Neural cell (in vitro differentiated cells): ENCODE data around the gene VIPR1. TPM values are rescaled to one million over a fixed set of nuclear protein-coding genes. Genes with fewer than 3 reads are reported as not detected.

Source experiments
- H2AFZ ChIP-seq: fragments of 200-600, 300-800 bp; sonication (generic), shearing (Covaris generic); 2 replicates; pipeline ENCODE4 v1.6.0; 2014; ENCODE audit warnings: low read depth, mild to moderate bottlenecking, antibody characterized with exemption, low read length, moderate library complexity
- H3F3A ChIP-seq: fragments of 200-600 bp; shearing (Covaris generic); 2 replicates; pipeline ENCODE4 v1.6.1; 2016; ENCODE audit warnings: mild to moderate bottlenecking, moderate library complexity, mixed read lengths, antibody characterized with exemption, low read length; ENCODE audit not compliant: insufficient read depth, poor library complexity, severe bottlenecking
- H3K27ac ChIP-seq: fragments of 200-600, 300-800 bp; sonication (generic), shearing (Covaris generic); 2 replicates; pipeline ENCODE4 v1.5.1; 2014; ENCODE audit warnings: mild to moderate bottlenecking, low read length, moderate library complexity
- H3K27me3 ChIP-seq: fragments of 300-800, 200-600 bp; sonication (generic), shearing (Covaris generic); 2 replicates; pipeline ENCODE4 v1.6.0; 2014; ENCODE audit warnings: mild to moderate bottlenecking, low read depth, low read length, moderate library complexity; ENCODE audit not compliant: insufficient read depth
- H3K36me3 ChIP-seq: fragments of 300-800, 200-600 bp; sonication (generic), shearing (Covaris generic); 2 replicates; pipeline ENCODE4 v1.5.1; 2014; ENCODE audit warnings: mild to moderate bottlenecking, antibody characterized with exemption, low read length, moderate library complexity; ENCODE audit not compliant: insufficient read depth
- H3K4me2 ChIP-seq: fragments of 300-800, 200-600 bp; sonication (generic), shearing (Covaris generic); 2 replicates; pipeline ENCODE4 v1.6.0; 2014; ENCODE audit warnings: mild to moderate bottlenecking, low read length
- H3K4me3 ChIP-seq: fragments of 300-800, 200-600 bp; sonication (generic), shearing (Covaris generic); 2 replicates; pipeline ENCODE4 v1.5.1; 2014; ENCODE audit warnings: mild to moderate bottlenecking, low read length, moderate library complexity
- H3K79me2 ChIP-seq: fragments of 200-600 bp; shearing (Covaris generic); replicated peaks from 2 replicates; pipeline ENCODE4 v1.6.0; 2014; ENCODE audit warnings: mild to moderate bottlenecking, low read length, moderate library complexity; ENCODE audit not compliant: insufficient read depth
- H3K9ac ChIP-seq: fragments of 300-800, 200-600 bp; sonication (generic), shearing (Covaris generic); 2 replicates; pipeline ENCODE4 v1.6.1; 2016; ENCODE audit warnings: mild to moderate bottlenecking, low read length, mixed read lengths
- H3K9me2 ChIP-seq: fragments of 200-600 bp; shearing (Covaris generic); 2 replicates; pipeline ENCODE4 v1.6.1; 2016; ENCODE audit warnings: mild to moderate bottlenecking, low read length, mixed read lengths; ENCODE audit not compliant: insufficient read depth
- H3K9me3 ChIP-seq: fragments of 200-600, 300-800 bp; sonication (generic), shearing (Covaris generic); 2 replicates; pipeline ENCODE4 v1.6.1; 2016; ENCODE audit warnings: mild to moderate bottlenecking, mixed run types, low read length, moderate library complexity, mixed read lengths
- H4K20me1 ChIP-seq: fragments of 200-600 bp; shearing (Covaris generic); 2 replicates; pipeline ENCODE4 v1.6.1; 2016; ENCODE audit warnings: mild to moderate bottlenecking, mixed run types; ENCODE audit not compliant: insufficient read depth
- EP300 ChIP-seq: fragments of 450-650 bp; conservative IDR thresholded peaks from 2 replicates; pipeline ENCODE4 v1.6.1; 2014; ENCODE audit warnings: antibody characterized with exemption, mild to moderate bottlenecking, moderate library complexity; ENCODE audit not compliant: poor library complexity, severe bottlenecking
- EZH2 ChIP-seq: fragments of 200-600, 300-800 bp; shearing (Covaris generic), sonication (generic); IDR thresholded peaks from 2 replicates; pipeline ENCODE4 v1.6.1; 2014; ENCODE audit warnings: antibody characterized with exemption, low read length, borderline replicate concordance, mild to moderate bottlenecking; ENCODE audit not compliant: insufficient read depth, poor library complexity, severe bottlenecking
- MXI1 ChIP-seq: fragments of 450-650 bp; conservative IDR thresholded peaks from 2 replicates; pipeline ENCODE4 v1.6.1; 2014; ENCODE audit warnings: antibody characterized with exemption, mild to moderate bottlenecking; ENCODE audit not compliant: poor library complexity, severe bottlenecking
- POLR2AphosphoS5 ChIP-seq: IDR thresholded peaks from 2 replicates; pipeline ENCODE4 v1.6.1; 2012
- RAD21 ChIP-seq: fragments of 450-650 bp; conservative IDR thresholded peaks from 2 replicates; pipeline ENCODE4 v1.6.1; 2014; ENCODE audit warnings: antibody characterized with exemption, mild to moderate bottlenecking, moderate library complexity
- SMC3 ChIP-seq: fragments of 450-650 bp; conservative IDR thresholded peaks from 2 replicates; pipeline ENCODE4 v1.6.1; 2014; ENCODE audit warnings: antibody characterized with exemption, mild to moderate bottlenecking, moderate library complexity; ENCODE audit not compliant: poor library complexity
- TAF1 ChIP-seq: IDR thresholded peaks from 2 replicates; pipeline ENCODE4 v1.6.1; 2012; ENCODE audit warnings: low read depth
- polyA plus RNA-seq: library from polyadenylated mRNA; depleted of rRNA; stranded (reverse); fragments of >200 nt; gene quantifications from 2 replicates; pipeline ENCODE4 v1.2.3, GENCODE V29; 2014
- TF ChIP-seq, protein P1 (sequence below): fragments of 450-650 bp; IDR thresholded peaks from 2 replicates; pipeline ENCODE4 v1.5.1; 2014; ENCODE audit warnings: antibody characterized with exemption, mild to moderate bottlenecking, moderate library complexity; ENCODE audit not compliant: poor library complexity, severe bottlenecking
- TF ChIP-seq, protein P2 (sequence below): IDR thresholded peaks from 2 replicates; pipeline ENCODE4 v1.6.1; 2012; ENCODE audit warnings: borderline replicate concordance

VIPR1 gene
- polyA plus RNA-seq, 1 donor from 2014 or later = 1.6 TPM

DNA sequence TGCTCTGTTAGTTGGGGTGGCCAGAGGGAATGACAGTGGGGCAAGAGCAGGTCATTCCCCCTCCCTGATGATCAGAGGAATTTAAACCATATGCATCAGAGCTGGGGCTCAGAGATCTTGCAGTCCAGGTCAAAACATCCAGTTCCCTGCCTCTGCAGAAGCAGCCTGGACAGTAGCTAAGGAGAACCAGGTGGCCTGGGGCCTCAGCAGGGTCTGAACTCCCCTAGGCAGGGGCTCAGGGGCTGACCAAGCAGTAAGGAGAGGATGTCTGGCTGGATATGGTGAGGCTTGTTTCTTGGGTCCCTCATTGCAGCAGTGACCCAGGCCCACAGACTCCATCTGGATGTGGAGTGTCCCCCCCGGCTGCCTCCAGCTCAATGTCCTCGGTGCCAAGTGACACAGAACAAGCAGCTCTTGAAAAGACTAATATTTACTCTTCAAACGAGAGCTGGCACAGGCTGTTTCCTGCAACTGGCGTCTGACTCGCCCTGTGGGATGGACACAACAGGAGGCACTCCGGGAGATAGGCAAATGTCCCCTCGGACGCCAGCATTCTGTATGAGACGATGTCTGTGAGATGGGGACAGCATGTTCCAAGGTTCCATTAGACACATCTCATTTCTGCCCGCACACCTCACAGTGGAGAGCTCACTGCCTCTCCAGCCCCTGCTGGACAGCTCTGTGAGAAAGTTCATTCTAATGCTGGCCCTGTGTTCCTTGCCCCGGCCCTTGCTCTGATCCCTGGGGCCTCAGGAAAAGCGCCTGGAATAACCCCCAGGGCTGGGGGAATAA, 42.2 kb downstream of the VIPR1 start:
- no peaks in the 10 kb centered on the region for H3K27me3 ChIP-seq
- no peaks in the 10 kb centered on the region for H3F3A ChIP-seq
- no peak overlapping the region for H2AFZ ChIP-seq
- no peaks in the 10 kb centered on the region for H4K20me1 ChIP-seq
- no peaks in the 10 kb centered on the region for H3K9me3 ChIP-seq
- no peaks in the 10 kb centered on the region for H3K79me2 ChIP-seq
- H3K4me3 ChIP-seq = no peak overlapping the region
- H3K36me3 ChIP-seq = peaks cover 4% of the 10 kb centered on the region
- no peak overlapping the region for H3K4me2 ChIP-seq
- TF ChIP-seq, protein P1, sequence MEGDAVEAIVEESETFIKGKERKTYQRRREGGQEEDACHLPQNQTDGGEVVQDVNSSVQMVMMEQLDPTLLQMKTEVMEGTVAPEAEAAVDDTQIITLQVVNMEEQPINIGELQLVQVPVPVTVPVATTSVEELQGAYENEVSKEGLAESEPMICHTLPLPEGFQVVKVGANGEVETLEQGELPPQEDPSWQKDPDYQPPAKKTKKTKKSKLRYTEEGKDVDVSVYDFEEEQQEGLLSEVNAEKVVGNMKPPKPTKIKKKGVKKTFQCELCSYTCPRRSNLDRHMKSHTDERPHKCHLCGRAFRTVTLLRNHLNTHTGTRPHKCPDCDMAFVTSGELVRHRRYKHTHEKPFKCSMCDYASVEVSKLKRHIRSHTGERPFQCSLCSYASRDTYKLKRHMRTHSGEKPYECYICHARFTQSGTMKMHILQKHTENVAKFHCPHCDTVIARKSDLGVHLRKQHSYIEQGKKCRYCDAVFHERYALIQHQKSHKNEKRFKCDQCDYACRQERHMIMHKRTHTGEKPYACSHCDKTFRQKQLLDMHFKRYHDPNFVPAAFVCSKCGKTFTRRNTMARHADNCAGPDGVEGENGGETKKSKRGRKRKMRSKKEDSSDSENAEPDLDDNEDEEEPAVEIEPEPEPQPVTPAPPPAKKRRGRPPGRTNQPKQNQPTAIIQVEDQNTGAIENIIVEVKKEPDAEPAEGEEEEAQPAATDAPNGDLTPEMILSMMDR = no peak
- TF ChIP-seq EP300 (no peak), POLR2AphosphoS5 (no peak), MXI1 (no peak)
- no peak overlapping the region for H3K27ac ChIP-seq
- no peak overlapping the region for H3K9ac ChIP-seq
- no peaks in the 10 kb centered on the region for H3K9me2 ChIP-seq

DNA sequence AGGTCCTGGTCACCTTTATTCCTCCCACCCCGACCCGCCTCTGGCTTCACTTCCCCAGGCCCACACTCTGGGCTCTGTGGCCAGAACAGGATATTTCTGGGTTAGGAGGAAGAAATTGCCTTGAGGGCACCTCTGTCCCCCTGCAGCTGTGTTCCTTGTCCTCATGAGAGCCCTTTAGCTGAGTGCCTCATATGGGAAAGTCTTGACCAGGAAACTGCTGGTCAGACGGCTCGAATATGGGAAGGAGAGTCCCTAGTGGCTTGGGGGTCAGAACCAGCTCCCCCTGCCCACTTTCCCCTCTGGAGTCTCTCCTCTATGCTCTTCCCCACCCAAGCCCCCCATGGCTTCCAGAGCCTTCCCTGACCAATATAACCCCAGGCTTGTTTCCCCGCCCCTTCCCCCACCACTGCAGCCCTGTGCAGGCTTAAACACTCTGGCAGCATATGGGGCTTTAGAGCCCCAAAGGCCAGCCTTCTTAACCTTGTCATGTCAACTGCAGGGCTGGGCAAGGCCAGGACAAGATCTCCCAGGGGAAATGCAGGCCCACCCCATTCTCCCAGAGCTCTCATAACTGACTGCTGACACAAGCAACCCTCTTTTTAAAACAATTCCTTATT, 42.9 kb downstream of the VIPR1 start:
- Histone ChIP-seq H3K9ac (no peak overlapping the region), H3K36me3 (peaks cover 4% of the 10 kb centered on the region), H3K9me3 (no peaks in the 10 kb centered on the region), H4K20me1 (no peaks in the 10 kb centered on the region), H3K9me2 (no peaks in the 10 kb centered on the region), H3K27ac (no peak overlapping the region), H3K79me2 (no peaks in the 10 kb centered on the region), H3K4me2 (no peak overlapping the region), H3F3A (no peaks in the 10 kb centered on the region), H3K4me3 (no peak overlapping the region), H2AFZ (no peak overlapping the region), H3K27me3 (no peaks in the 10 kb centered on the region)
- TF ChIP-seq TAF1 = no peak
- TF ChIP-seq EZH2 = no peak
- no peak for TF ChIP-seq MXI1
- TF ChIP-seq RAD21 = no peak
- TF ChIP-seq, protein P1 = no peak
- no peak for TF ChIP-seq SMC3
- no peak for TF ChIP-seq EP300
- TF ChIP-seq, protein P2, sequence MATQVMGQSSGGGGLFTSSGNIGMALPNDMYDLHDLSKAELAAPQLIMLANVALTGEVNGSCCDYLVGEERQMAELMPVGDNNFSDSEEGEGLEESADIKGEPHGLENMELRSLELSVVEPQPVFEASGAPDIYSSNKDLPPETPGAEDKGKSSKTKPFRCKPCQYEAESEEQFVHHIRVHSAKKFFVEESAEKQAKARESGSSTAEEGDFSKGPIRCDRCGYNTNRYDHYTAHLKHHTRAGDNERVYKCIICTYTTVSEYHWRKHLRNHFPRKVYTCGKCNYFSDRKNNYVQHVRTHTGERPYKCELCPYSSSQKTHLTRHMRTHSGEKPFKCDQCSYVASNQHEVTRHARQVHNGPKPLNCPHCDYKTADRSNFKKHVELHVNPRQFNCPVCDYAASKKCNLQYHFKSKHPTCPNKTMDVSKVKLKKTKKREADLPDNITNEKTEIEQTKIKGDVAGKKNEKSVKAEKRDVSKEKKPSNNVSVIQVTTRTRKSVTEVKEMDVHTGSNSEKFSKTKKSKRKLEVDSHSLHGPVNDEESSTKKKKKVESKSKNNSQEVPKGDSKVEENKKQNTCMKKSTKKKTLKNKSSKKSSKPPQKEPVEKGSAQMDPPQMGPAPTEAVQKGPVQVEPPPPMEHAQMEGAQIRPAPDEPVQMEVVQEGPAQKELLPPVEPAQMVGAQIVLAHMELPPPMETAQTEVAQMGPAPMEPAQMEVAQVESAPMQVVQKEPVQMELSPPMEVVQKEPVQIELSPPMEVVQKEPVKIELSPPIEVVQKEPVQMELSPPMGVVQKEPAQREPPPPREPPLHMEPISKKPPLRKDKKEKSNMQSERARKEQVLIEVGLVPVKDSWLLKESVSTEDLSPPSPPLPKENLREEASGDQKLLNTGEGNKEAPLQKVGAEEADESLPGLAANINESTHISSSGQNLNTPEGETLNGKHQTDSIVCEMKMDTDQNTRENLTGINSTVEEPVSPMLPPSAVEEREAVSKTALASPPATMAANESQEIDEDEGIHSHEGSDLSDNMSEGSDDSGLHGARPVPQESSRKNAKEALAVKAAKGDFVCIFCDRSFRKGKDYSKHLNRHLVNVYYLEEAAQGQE = no peak
- TF ChIP-seq POLR2AphosphoS5 = no peak
